K562 (cell line): Measurements from ENCODE around the gene ADK. TPM values are rescaled to one million over a fixed set of nuclear protein-coding genes. Genes with fewer than 3 reads are reported as not detected.
A peak's percentile ranks its signal among the peaks of the same experiment; 100 is the strongest.

ENCODE experiments used
- ATAC-seq: fragments of 200-7000 bp; cut with Tn5 transposase; 3 replicates; pipeline ENCODE4 v1.9.1; 2020; ENCODE audit warnings: moderate library complexity
- BruUV-seq: library from RNA; stranded (reverse); fragments of 400-500 nt; replicated peaks from 2 replicates; lab custom pipeline; 2021; lab: Mats Ljungman, UMichigan
- CTCF ChIA-PET: fragments of 300-600 bp; formaldehyde crosslinking; extraction: SDS; loops from one replicate; lab custom pipeline; 2021; ENCODE audit warnings: low intra/inter-chr PET ratio; lab: Yijun Ruan, JAX
- POLR2A ChIA-PET: fragments of 300-600, 350-650 bp; sonication (Branson Sonifier 250); formaldehyde crosslinking; extraction: SDS; loops from one replicate; lab custom pipeline; 2021; ENCODE audit warnings: antibody characterized with exemption, inconsistent platforms; lab: Yijun Ruan, JAX
- DNase-seq, 4 experiments: peaks; one replicate each; pipeline versions ENCODE4 v3.0.0 to v3.0.0-alpha.2; 2011 to 2018; ENCODE audit warnings: low spot score in 3 of 4, mixed read lengths in 3 of 4; ENCODE audit errors: extremely low read depth in 1 of 4
- FAIRE-seq: peaks from 2 replicates; lab custom pipeline; 2011; peaks lifted over from hg19 to GRCh38; lab: Jason Lieb, UNC
- H2AFZ ChIP-seq: 2 replicates; pipeline ENCODE4 v1.6.0; 2011; ENCODE audit warnings: low read depth, low read length, control low read depth, inconsistent platforms
- H3K27ac ChIP-seq: fragments of 200-600 bp; 3 replicates; pipeline ENCODE4 v1.8.0; 2011; ENCODE audit warnings: low read depth, mild to moderate bottlenecking, control low read depth, inconsistent platforms, low read length, moderate library complexity, mixed read lengths; ENCODE audit errors: extremely low read depth
- H3K27me3 ChIP-seq, 2 experiments: fragments of 300-600 bp in 1 of 2; 2 replicates in 1 of 2; 3 replicates in 1 of 2; pipeline versions ENCODE4 v1.6.0 to v1.8.0; 2011; ENCODE audit warnings: inconsistent platforms in 2 of 2, low read length in 2 of 2, mild to moderate bottlenecking in 1 of 2, mixed read lengths in 1 of 2, moderate library complexity in 1 of 2; ENCODE audit not compliant: control insufficient read depth in 2 of 2, insufficient read depth in 2 of 2
- H3K36me3 ChIP-seq: fragments of 300-600 bp; 3 replicates; pipeline ENCODE4 v1.8.0; 2011; ENCODE audit warnings: mild to moderate bottlenecking, low read length, inconsistent platforms; ENCODE audit not compliant: control insufficient read depth, insufficient read depth
- H3K4me1 ChIP-seq, 2 experiments: fragments of 200-600 bp in 1 of 2; replicated peaks in 1 of 2; 2 replicates in 1 of 2; 3 replicates in 1 of 2; pipeline versions ENCODE4 v1.5.1 to v1.8.0; 2011; ENCODE audit warnings: inconsistent platforms in 2 of 2, low read length in 2 of 2, mild to moderate bottlenecking in 1 of 2, mixed read lengths in 1 of 2, moderate library complexity in 1 of 2; ENCODE audit not compliant: control insufficient read depth in 2 of 2, insufficient read depth in 2 of 2
- H3K4me2 ChIP-seq: 2 replicates; pipeline ENCODE4 v1.6.1; 2011; ENCODE audit warnings: low read length, control low read depth, inconsistent platforms, mixed read lengths; ENCODE audit not compliant: insufficient read depth
- H3K4me3 ChIP-seq: fragments of 200-600 bp; sonication (generic), shearing (Covaris generic); 2 replicates; pipeline ENCODE4 v1.5.1; 2016; ENCODE audit warnings: control low read depth, inconsistent platforms
- H3K79me2 ChIP-seq: fragments of 200-600 bp; 3 replicates; pipeline ENCODE4 v1.8.0; 2011; ENCODE audit warnings: low read length, inconsistent platforms; ENCODE audit not compliant: control insufficient read depth, insufficient read depth
- H3K9ac ChIP-seq, 2 experiments: 2 replicates each; pipeline versions ENCODE4 v1.6.0 to v1.6.1; 2011; ENCODE audit warnings: low read depth in 2 of 2, low read length in 2 of 2, control low read depth in 1 of 2, inconsistent platforms in 1 of 2, mild to moderate bottlenecking in 1 of 2, mixed read lengths in 1 of 2; ENCODE audit not compliant: insufficient read depth in 1 of 2
- H3K9me1 ChIP-seq: one replicate; pipeline ENCODE4 v1.6.0; 2011; ENCODE audit warnings: inconsistent platforms, mild to moderate bottlenecking, low read length, moderate library complexity; ENCODE audit not compliant: control insufficient read depth, insufficient read depth
- H3K9me3 ChIP-seq: replicated peaks from 2 replicates; pipeline ENCODE4 v1.5.1; 2011; ENCODE audit warnings: low read depth, low read length, inconsistent platforms; ENCODE audit not compliant: control insufficient read depth, insufficient read depth
- H4K20me1 ChIP-seq: replicated peaks from 2 replicates; pipeline ENCODE4 v1.6.1; 2011; ENCODE audit warnings: low read length, inconsistent platforms, mixed read lengths; ENCODE audit not compliant: control insufficient read depth, insufficient read depth
- CHD1 ChIP-seq: fragments of 200-600 bp; sonication (generic); IDR thresholded peaks from one replicate; pipeline ENCODE4 v1.6.1; 2012; ENCODE audit warnings: mild to moderate bottlenecking, moderate library complexity, low read length, inconsistent platforms
- MEIS2 ChIP-seq: fragments of 450-650 bp; IDR thresholded peaks from 2 replicates; pipeline ENCODE4 v1.6.1; 2014; ENCODE audit warnings: mild to moderate bottlenecking; ENCODE audit not compliant: partially characterized antibody
- ZFX ChIP-seq: sonication (generic); formaldehyde crosslinking; IDR thresholded peaks from 2 replicates; pipeline ENCODE4 v1.8.0; 2022; ENCODE audit warnings: mild to moderate bottlenecking, missing genetic modification reagents, moderate library complexity
- WGBS: fragments of 100-300 bp; shearing (Covaris generic); methylation state at CpG from one replicate; pipeline ENCODE4 v1.1.6; 2016; ENCODE audit warnings: low coverage, mixed read lengths; ENCODE audit not compliant: insufficient coverage; ENCODE audit errors: missing lambda C conversion rate; 5-methylcytosine and 5-hydroxymethylcytosine counted together
- in situ Hi-C: fragments of 300-500 bp; cut with MboI; formaldehyde crosslinking; loops from 4 replicates; pipeline ENCODE4 v1.15.0; 2018; ENCODE audit warnings: inconsistent platforms, mixed read lengths
- intact Hi-C: fragments of 100-400 bp; cut with micrococcal nuclease; formaldehyde crosslinking; loops from 2 replicates; pipeline ENCODE4 v1.14.2; 2022
- polyA plus RNA-seq, 8 experiments: library from polyadenylated mRNA; depleted of rRNA in 4 of 8; stranded (reverse) in 5 of 8; unstranded in 3 of 8; fragments of >200 nt; fragmentation: Nextera tagmentation in 2 of 8; fragmentation: Illumina TruSeq in 1 of 8; extraction: Ambion mirVana in 2 of 8; extraction: Trizol in 1 of 8; gene quantifications; 2 replicates each; pipeline versions ENCODE4 v1.2.1 to v1.2.3, GENCODE V29; 2011 to 2014; ENCODE audit warnings: inconsistent platforms in 1 of 8, missing spikeins in 1 of 8
- total RNA-seq, 7 experiments: library from RNA; depleted of rRNA in 6 of 7; stranded (reverse); fragments of >200 nt in 6 of 7; fragmentation: Illumina TruSeq in 2 of 7; extraction: Trizol in 2 of 7; gene quantifications; 2 replicates each; pipeline versions ENCODE4 v1.2.1 to v1.2.3, GENCODE V29; 2011 to 2021; ENCODE audit warnings: low replicate concordance in 1 of 7
- TF ChIP-seq, protein P1 (sequence below): fragments of 450-650 bp; IDR thresholded peaks from 2 replicates; pipeline ENCODE4 v1.7.0; 2016; ENCODE audit warnings: borderline replicate concordance
- TF ChIP-seq, protein P2 (sequence below), 2 experiments: IDR thresholded peaks in 1 of 2; conservative IDR thresholded peaks in 1 of 2; 2 replicates each; pipeline ENCODE4 v1.6.1; 2016; ENCODE audit warnings: low read depth in 2 of 2, mild to moderate bottlenecking in 1 of 2, missing compliant biosample characterization in 1 of 2, missing genetic modification characterization in 1 of 2, moderate library complexity in 1 of 2

The ADK gene
- total and polyA plus RNA-seq, 9 of the 15 experiments (the other 6 are each of a cell fraction or from before 2014, with no cell fraction given) = 54.2 to 97.8 (median 73.6) TPM

DNA sequence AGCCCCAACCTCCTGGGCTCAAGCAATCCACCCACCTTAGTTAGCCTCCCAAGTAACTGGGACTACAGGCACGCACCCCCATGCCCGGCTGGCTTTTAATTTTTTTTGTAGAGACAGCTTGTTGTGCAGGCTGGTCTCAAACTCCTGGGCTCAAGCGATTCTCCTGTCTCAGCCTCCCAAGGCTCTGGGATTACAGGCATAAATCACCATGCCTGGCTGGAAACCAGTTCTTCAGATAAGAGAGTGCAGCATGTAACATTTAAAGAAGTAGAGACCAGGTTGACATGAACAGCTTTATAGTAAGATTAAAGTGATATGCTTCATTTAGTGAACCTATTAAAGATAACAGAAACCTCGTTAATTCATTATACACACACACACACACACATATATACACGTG, 507.5 kb downstream of the ADK start:
- H3K36me3 ChIP-seq = no peaks in the 10 kb centered on the region
- no peak overlapping the region for H2AFZ ChIP-seq
- no peak overlapping the region for H3K27ac ChIP-seq
- H3K4me1 ChIP-seq = no peaks in the 10 kb centered on the region
- no peak overlapping the region for H3K9ac ChIP-seq
- H3K9me3 ChIP-seq = no peaks in the 10 kb centered on the region
- WGBS = 40% methylated on average over 5 of the region's 5 CpGs
- no peaks in the 10 kb centered on the region for H4K20me1 ChIP-seq
- intact Hi-C loops = no loop called here
- H3K9me1 ChIP-seq = no peaks in the 10 kb centered on the region
- H3K27me3 ChIP-seq = no peaks in the 10 kb centered on the region
- no peak for TF ChIP-seq CHD1
- TF ChIP-seq, protein P1, sequence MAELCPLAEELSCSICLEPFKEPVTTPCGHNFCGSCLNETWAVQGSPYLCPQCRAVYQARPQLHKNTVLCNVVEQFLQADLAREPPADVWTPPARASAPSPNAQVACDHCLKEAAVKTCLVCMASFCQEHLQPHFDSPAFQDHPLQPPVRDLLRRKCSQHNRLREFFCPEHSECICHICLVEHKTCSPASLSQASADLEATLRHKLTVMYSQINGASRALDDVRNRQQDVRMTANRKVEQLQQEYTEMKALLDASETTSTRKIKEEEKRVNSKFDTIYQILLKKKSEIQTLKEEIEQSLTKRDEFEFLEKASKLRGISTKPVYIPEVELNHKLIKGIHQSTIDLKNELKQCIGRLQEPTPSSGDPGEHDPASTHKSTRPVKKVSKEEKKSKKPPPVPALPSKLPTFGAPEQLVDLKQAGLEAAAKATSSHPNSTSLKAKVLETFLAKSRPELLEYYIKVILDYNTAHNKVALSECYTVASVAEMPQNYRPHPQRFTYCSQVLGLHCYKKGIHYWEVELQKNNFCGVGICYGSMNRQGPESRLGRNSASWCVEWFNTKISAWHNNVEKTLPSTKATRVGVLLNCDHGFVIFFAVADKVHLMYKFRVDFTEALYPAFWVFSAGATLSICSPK = no peak
- TF ChIP-seq, protein P2, sequence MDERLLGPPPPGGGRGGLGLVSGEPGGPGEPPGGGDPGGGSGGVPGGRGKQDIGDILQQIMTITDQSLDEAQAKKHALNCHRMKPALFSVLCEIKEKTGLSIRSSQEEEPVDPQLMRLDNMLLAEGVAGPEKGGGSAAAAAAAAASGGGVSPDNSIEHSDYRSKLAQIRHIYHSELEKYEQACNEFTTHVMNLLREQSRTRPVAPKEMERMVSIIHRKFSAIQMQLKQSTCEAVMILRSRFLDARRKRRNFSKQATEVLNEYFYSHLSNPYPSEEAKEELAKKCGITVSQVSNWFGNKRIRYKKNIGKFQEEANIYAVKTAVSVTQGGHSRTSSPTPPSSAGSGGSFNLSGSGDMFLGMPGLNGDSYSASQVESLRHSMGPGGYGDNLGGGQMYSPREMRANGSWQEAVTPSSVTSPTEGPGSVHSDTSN (CRISPR knock-in tag; IDR thresholded peaks at IDR 0.05; ENCODE audit: low read depth) = no peak
- TF ChIP-seq, protein P2 (tag; conservative IDR thresholded peaks at IDR 0.05; ENCODE audit: low read depth) = peak; percentile 75
- no peak for TF ChIP-seq ZFX
- TF ChIP-seq MEIS2 = peak; percentile 59
- TF ChIP-seq, all 486 proteins: peak for 2
- ChIA-PET CTCF (interaction anchor here (0.6 kb wide), 1 partner anchor 438 kb away, joined by 3 read pairs; no protein-coding TSS in a partner anchor), POLR2A (interaction anchor here (0.6 to 1.6 kb wide), 3 partner anchors 15 to 31 kb away, joined by 3 to 4 read pairs (median 3); no protein-coding TSS in a partner anchor)
- Histone ChIP-seq H3K4me3 (no peak overlapping the region), H3K4me2 (no peak overlapping the region), H3K79me2 (no peaks in the 10 kb centered on the region)
- no TSS peak for BruUV-seq
- in situ Hi-C loops = no loop called here
- FAIRE-seq (no peak), DNase-seq (no peak), ATAC-seq (no peak)
